OCI-LY3 (cell line): Measurements from ENCODE around the gene ADNP.

Source experiments
- H2AFZ ChIP-seq: fragments of 200-600, 300-600 bp; shearing (Covaris generic); 2 replicates; pipeline ENCODE4 v1.6.0; 2014; ENCODE audit warnings: antibody characterized with exemption, low read depth, low read length
- H3K27ac ChIP-seq: fragments of 200-600, 300-600 bp; sonication (generic); 2 replicates; pipeline ENCODE4 v1.5.1; 2014; ENCODE audit warnings: mild to moderate bottlenecking, low read length, moderate library complexity, mixed read lengths
- H3K27me3 ChIP-seq: fragments of 200-600, 300-600 bp; sonication (generic); 2 replicates; pipeline ENCODE4 v1.6.1; 2014; ENCODE audit warnings: low read depth, low read length, mixed read lengths
- H3K36me3 ChIP-seq: fragments of 200-600, 300-600 bp; sonication (generic); replicated peaks from 2 replicates; pipeline ENCODE3; 2014; ENCODE audit warnings: low read depth, low read length, mixed read lengths
- H3K4me1 ChIP-seq: fragments of 300-600, 200-600 bp; sonication (generic); 2 replicates; pipeline ENCODE4 v1.6.1; 2014; ENCODE audit warnings: low read length, mixed read lengths
- H3K4me2 ChIP-seq: fragments of 200-600, 300-600 bp; sonication (generic); 2 replicates; pipeline ENCODE4 v1.6.1; 2014; ENCODE audit warnings: low read length, mixed read lengths
- H3K4me3 ChIP-seq: fragments of 300-600, 200-600 bp; sonication (generic); 2 replicates; pipeline ENCODE4 v1.5.1; 2014; ENCODE audit warnings: antibody characterized with exemption, mild to moderate bottlenecking, low read length, moderate library complexity
- H3K79me2 ChIP-seq: fragments of 300-600, 200-600 bp; shearing (Covaris generic); 2 replicates; pipeline ENCODE4 v1.6.1; 2014; ENCODE audit warnings: mild to moderate bottlenecking, low read length, mixed read lengths
- H3K9ac ChIP-seq: fragments of 300-600, 200-600 bp; shearing (Covaris generic); 2 replicates; pipeline ENCODE4 v1.6.0; 2014; ENCODE audit warnings: mild to moderate bottlenecking, low read length, moderate library complexity
- H3K9me3 ChIP-seq: fragments of 200-600, 300-600 bp; shearing (Covaris generic); 2 replicates; pipeline ENCODE4 v1.6.1; 2014; ENCODE audit warnings: low read length, mixed read lengths; ENCODE audit not compliant: insufficient read depth
- H4K20me1 ChIP-seq: fragments of 200-600, 300-600 bp; sonication (generic); 2 replicates; pipeline ENCODE4 v1.6.1; 2016; ENCODE audit warnings: low read length, mixed read lengths; ENCODE audit not compliant: insufficient read depth
- EZH2phosphoT487 ChIP-seq: fragments of 200-600 bp; shearing (Covaris generic); IDR thresholded peaks from 2 replicates; pipeline ENCODE4 v1.6.1; 2018; ENCODE audit warnings: antibody characterized with exemption, mixed run types, low read depth
- TF ChIP-seq, protein P1 (sequence below): fragments of 200-600, 300-600 bp; sonication (generic); IDR thresholded peaks from 2 replicates; pipeline ENCODE4 v1.5.1; 2014; ENCODE audit warnings: antibody characterized with exemption, low read length, low read depth

The ADNP gene

DNA sequence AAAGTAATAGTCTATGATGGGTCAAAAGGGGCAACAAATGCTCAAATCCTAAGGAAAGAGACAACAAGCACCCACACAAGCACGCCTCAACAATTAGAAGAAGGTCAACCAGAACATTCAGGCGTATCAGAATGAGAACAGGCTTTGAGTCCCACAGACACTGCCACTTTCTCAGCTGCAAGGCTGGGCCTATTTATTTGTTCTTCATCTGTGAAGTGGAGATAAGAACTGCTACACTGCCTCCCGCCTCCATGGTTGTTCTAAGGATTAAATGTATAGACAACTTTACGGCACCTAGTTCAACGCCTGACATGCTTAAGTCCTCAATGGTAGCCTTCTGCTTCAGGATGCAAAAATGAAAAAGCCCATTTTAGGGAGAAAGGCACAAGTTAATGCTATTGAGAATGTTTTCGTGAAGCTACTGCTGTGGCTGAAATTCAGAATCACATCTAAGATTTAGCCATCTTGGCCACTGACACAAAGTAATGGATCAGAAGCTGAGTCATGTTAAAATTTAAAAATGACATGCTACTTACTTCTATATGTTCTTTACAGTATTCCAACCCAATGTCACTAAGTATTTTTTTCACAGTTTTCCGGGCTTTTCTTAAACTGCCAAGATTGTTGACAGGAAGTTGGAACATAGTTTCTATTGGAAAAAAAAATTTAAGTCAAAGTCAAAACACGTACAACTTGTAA is 27.7 kb downstream of the ADNP start:
- Histone ChIP-seq H3K4me2 (no peak overlapping the region), H3K9me3 (no peaks in the 10 kb centered on the region), H3K9ac (no peak overlapping the region), H3K27me3 (no peaks in the 10 kb centered on the region), H3K27ac (no peak overlapping the region), H3K4me3 (no peak overlapping the region), H3K4me1 (no peaks in the 10 kb centered on the region), H3K36me3 (peaks cover 75% of the 10 kb centered on the region), H2AFZ (no peak overlapping the region), H3K79me2 (peaks cover 93% of the 10 kb centered on the region), H4K20me1 (peaks cover 77% of the 10 kb centered on the region)
- TF ChIP-seq, protein P1, sequence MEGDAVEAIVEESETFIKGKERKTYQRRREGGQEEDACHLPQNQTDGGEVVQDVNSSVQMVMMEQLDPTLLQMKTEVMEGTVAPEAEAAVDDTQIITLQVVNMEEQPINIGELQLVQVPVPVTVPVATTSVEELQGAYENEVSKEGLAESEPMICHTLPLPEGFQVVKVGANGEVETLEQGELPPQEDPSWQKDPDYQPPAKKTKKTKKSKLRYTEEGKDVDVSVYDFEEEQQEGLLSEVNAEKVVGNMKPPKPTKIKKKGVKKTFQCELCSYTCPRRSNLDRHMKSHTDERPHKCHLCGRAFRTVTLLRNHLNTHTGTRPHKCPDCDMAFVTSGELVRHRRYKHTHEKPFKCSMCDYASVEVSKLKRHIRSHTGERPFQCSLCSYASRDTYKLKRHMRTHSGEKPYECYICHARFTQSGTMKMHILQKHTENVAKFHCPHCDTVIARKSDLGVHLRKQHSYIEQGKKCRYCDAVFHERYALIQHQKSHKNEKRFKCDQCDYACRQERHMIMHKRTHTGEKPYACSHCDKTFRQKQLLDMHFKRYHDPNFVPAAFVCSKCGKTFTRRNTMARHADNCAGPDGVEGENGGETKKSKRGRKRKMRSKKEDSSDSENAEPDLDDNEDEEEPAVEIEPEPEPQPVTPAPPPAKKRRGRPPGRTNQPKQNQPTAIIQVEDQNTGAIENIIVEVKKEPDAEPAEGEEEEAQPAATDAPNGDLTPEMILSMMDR = no peak
- no peak for TF ChIP-seq EZH2phosphoT487

- Histone ChIP-seq H3K9me3 (no peaks in the 10 kb centered on the region), H4K20me1 (peaks cover 71% of the 10 kb centered on the region), H3K79me2 (peaks cover 88% of the 10 kb centered on the region), H3K9ac (no peak overlapping the region), H3K4me1 (no peaks in the 10 kb centered on the region), H3K27ac (no peak overlapping the region), H3K4me3 (no peak overlapping the region), H3K36me3 (peaks cover 80% of the 10 kb centered on the region), H3K4me2 (no peak overlapping the region), H2AFZ (no peak overlapping the region), H3K27me3 (no peaks in the 10 kb centered on the region)
- TF ChIP-seq, protein P1 = no peak
- TF ChIP-seq EZH2phosphoT487 = no peak
Measured at GRCh38 chr20:50901301-50901700, 29.9 kb downstream of the ADNP start.

DNA sequence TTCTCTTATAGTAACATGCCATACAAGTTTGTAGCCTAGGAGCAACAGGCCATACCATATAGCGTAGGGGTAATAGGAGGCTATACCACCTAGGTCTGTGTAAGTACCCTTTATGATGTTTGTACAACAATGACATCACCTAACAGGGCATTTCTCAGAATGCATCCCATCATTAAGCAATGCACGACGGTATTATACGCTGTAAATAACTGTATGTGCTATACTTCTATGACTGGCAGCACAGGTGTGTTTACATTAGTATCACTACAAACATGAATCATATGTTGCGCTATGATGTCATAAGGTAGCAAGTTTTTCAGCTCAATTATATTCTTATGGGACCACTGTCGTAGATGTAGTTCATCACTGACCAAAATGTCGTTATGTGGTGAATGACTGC is 31.0 kb downstream of the ADNP start:
- Histone ChIP-seq H3K4me1 (peaks cover 4% of the 10 kb centered on the region; the same call in 1 of the 2 replicates), H4K20me1 (peaks cover 60% of the 10 kb centered on the region), H2AFZ (no peak overlapping the region), H3K27ac (no peak overlapping the region), H3K36me3 (peaks cover 80% of the 10 kb centered on the region), H3K9me3 (no peaks in the 10 kb centered on the region), H3K79me2 (peaks cover 81% of the 10 kb centered on the region), H3K27me3 (no peaks in the 10 kb centered on the region), H3K4me3 (no peak overlapping the region), H3K4me2 (no peak overlapping the region), H3K9ac (no peak overlapping the region)
- no peak for TF ChIP-seq EZH2phosphoT487
- TF ChIP-seq, protein P1 = no peak

DNA sequence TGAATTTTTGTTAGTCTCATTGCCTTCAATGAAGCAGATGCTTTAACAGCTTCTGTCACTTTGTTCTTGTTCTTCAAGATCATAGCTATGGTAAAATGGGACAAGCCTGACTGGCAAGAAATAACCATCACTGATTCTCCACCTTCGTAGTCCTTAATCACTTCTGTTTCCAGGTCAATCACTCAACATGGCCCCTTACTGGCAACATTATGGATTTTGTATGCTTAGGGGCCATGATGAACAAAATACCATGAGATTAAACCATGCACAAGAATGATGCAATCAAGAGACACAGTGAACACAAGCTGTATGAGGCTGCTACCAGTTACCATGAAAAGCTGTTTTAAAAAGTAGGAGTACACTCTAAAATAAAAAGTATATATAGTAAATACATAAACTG is 32.8 kb downstream of the ADNP start:
- no peak overlapping the region for H2AFZ ChIP-seq
- TF ChIP-seq EZH2phosphoT487 = no peak
- TF ChIP-seq, protein P1 = no peak
- no peak overlapping the region for H3K9ac ChIP-seq
- H3K4me3 ChIP-seq = no peak overlapping the region
- peaks cover 52% of the 10 kb centered on the region for H4K20me1 ChIP-seq
- H3K36me3 ChIP-seq = peaks cover 81% of the 10 kb centered on the region
- H3K4me2 ChIP-seq = no peak overlapping the region
- H3K79me2 ChIP-seq = peaks cover 71% of the 10 kb centered on the region
- no peaks in the 10 kb centered on the region for H3K27me3 ChIP-seq
- peaks cover 22% of the 10 kb centered on the region for H3K4me1 ChIP-seq
- no peak overlapping the region for H3K27ac ChIP-seq
- H3K9me3 ChIP-seq = no peaks in the 10 kb centered on the region
